Testis (tissue), 3 donors: ENCODE measurements around the gene TMEM229B. TPM values are rescaled to one million over a fixed set of nuclear protein-coding genes. Genes with fewer than 3 reads are reported as not detected.

Experiments used
- DNase-seq: peaks from one replicate; pipeline ENCODE4 v3.0.0-alpha.2; 2019
- H3K27ac ChIP-seq, 2 donors: fragments of 200-600 bp; sonication (generic); one replicate each; pipeline ENCODE4 v1.5.1; 2019
- H3K27me3 ChIP-seq: fragments of 200-600 bp; sonication (generic); one replicate; pipeline ENCODE4 v1.5.1; 2019
- H3K36me3 ChIP-seq: fragments of 200-600 bp; sonication (generic); one replicate; pipeline ENCODE4 v1.5.1; 2017; ENCODE audit warnings: low read depth; ENCODE audit errors: missing control alignments
- H3K4me1 ChIP-seq: fragments of 200-600 bp; sonication (generic); one replicate; pipeline ENCODE4 v1.5.1; 2019
- H3K4me3 ChIP-seq, 2 donors: fragments of 200-600 bp; sonication (generic); one replicate each; pipeline ENCODE4 v1.5.1; 2017 to 2019
- H3K9me3 ChIP-seq: fragments of 200-600 bp; sonication (generic); one replicate; pipeline ENCODE4 v1.5.1; 2017
- CTCF ChIP-seq, 3 experiments: fragments of 450-650 bp in 2 of 3; fragments of 200-600 bp in 1 of 3; sonication (generic) in 1 of 3; IDR thresholded peaks; one replicate each; pipeline ENCODE4 v1.5.1; 2016 to 2019; ENCODE audit warnings: antibody characterized with exemption in 3 of 3, mild to moderate bottlenecking in 2 of 3, moderate library complexity in 1 of 3
- POLR2A ChIP-seq: fragments of 450-650 bp; IDR thresholded peaks from one replicate; pipeline ENCODE4 v1.6.1; 2017; ENCODE audit warnings: antibody characterized with exemption, mild to moderate bottlenecking, moderate library complexity
- WGBS, 2 donors: methylation state at CpG; one replicate each; pipeline ENCODE4 v1.1.5; 2018; 5-methylcytosine and 5-hydroxymethylcytosine counted together
- intact Hi-C: fragments of 100-400 bp; cut with DNase I; formaldehyde crosslinking; loops from one replicate; pipeline ENCODE4 v1.15.1; 2023; ENCODE audit warnings: low total_unique reads
- polyA plus RNA-seq: library from polyadenylated mRNA; stranded (reverse); fragments of 350-450 nt; fragmentation: Illumina TruSeq; extraction: RNeasy Lipid Tissue Mini Kit (QIAGEN cat#74804); gene quantifications from one replicate; pipeline ENCODE4 v1.2.3, GENCODE V29; 2014; ENCODE audit warnings: low read depth, low replicate concordance; ENCODE audit not compliant: insufficient read depth
- total RNA-seq, 2 donors: library from RNA; depleted of rRNA; stranded (reverse); fragments of >200 nt; gene quantifications; one replicate each; pipeline ENCODE4 v1.2.3, GENCODE V29; 2016

Gene TMEM229B
- total and polyA plus RNA-seq, 3 donors from 2014 or later: 12.6 to 77.4 (median 59.6) TPM

- Histone ChIP-seq H3K27me3 (no peaks in the 10 kb centered on the region), H3K4me3 (no peak overlapping the region), H3K27ac (no peak overlapping the region), H3K4me1 (no peaks in the 10 kb centered on the region), H3K9me3 (no peaks in the 10 kb centered on the region), H3K36me3 (no peaks in the 10 kb centered on the region)
- TF ChIP-seq POLR2A (no peak), CTCF (IDR thresholded peaks at IDR 0.05) (no peak)
- no peak for DNase-seq
- WGBS, 2 donors: 84 to 91% methylated on average over 8 of the region's 8 CpGs
- intact Hi-C loops: no loop called here
Measured at GRCh38 chr14:67464879-67465278, 23.6 kb downstream of the TMEM229B start.

GRCh38 chr14:67464377-67464776 lies 24.1 kb downstream of the TMEM229B start:
- no peaks in the 10 kb centered on the region for H3K36me3 ChIP-seq
- H3K4me3 ChIP-seq: no peak overlapping the region
- no peaks in the 10 kb centered on the region for H3K4me1 ChIP-seq
- no peak overlapping the region for H3K27ac ChIP-seq
- intact Hi-C loops: no loop called here
- TF ChIP-seq CTCF (IDR thresholded peaks at IDR 0.05) (no peak), POLR2A (no peak)
- no peak for DNase-seq
- WGBS, 2 donors: 71 to 72% methylated on average over 6 of the region's 6 CpGs
- no peaks in the 10 kb centered on the region for H3K27me3 ChIP-seq
- no peaks in the 10 kb centered on the region for H3K9me3 ChIP-seq

GRCh38 chr14:67463900-67464299 lies 24.6 kb downstream of the TMEM229B start:
- Histone ChIP-seq H3K9me3 (no peaks in the 10 kb centered on the region), H3K4me3 (no peak overlapping the region), H3K27me3 (no peaks in the 10 kb centered on the region), H3K4me1 (no peaks in the 10 kb centered on the region), H3K36me3 (no peaks in the 10 kb centered on the region), H3K27ac (no peak overlapping the region)
- no peak for DNase-seq
- WGBS, 2 donors: 91 to 96% methylated on average over 3 of the region's 3 CpGs
- intact Hi-C loops: no loop called here
- TF ChIP-seq POLR2A: no peak
- TF ChIP-seq CTCF (IDR thresholded peaks at IDR 0.05): no peak

GRCh38 chr14:67461996-67462395 lies 26.5 kb downstream of the TMEM229B start:
- DNase-seq: no peak
- TF ChIP-seq POLR2A (no peak), CTCF (IDR thresholded peaks at IDR 0.05) (no peak)
- Histone ChIP-seq H3K27me3 (no peaks in the 10 kb centered on the region), H3K4me3 (no peak overlapping the region), H3K27ac (no peak overlapping the region), H3K9me3 (no peaks in the 10 kb centered on the region), H3K4me1 (no peaks in the 10 kb centered on the region), H3K36me3 (no peaks in the 10 kb centered on the region)
- 82 to 87% methylated on average over 1 of the region's 1 CpG for WGBS, 2 donors
- intact Hi-C loops: no loop called here

GRCh38 chr14:67461341-67461985 lies 27.1 kb downstream of the TMEM229B start:
- DNase-seq: peak; percentile 32
- no peak overlapping the region for H3K27ac ChIP-seq
- H3K4me3 ChIP-seq: no peak overlapping the region
- TF ChIP-seq POLR2A (no peak), CTCF (IDR thresholded peaks at IDR 0.05) (no peak)
- intact Hi-C loops: no loop called here
- WGBS, 2 donors: 44 to 81% methylated on average over 3 of the region's 3 CpGs
- H3K36me3 ChIP-seq: no peaks in the 10 kb centered on the region
- no peaks in the 10 kb centered on the region for H3K27me3 ChIP-seq
- no peaks in the 10 kb centered on the region for H3K4me1 ChIP-seq
- no peaks in the 10 kb centered on the region for H3K9me3 ChIP-seq
